Measurements from ENCODE around the gene NTF4.

GRCh38 chr19:49080392-49080791 lies 15.8 kb upstream of the NTF4 start:
- no peak for TF ChIP-seq CTCF (conservative IDR thresholded peaks at IDR 0.05)
- no peak for TF ChIP-seq ZFX (IDR thresholded peaks at IDR 0.05)

All from C4-2B (cell line).